Gastroesophageal sphincter (tissue), 3 donors: ENCODE data around the gene NDNF.

Experiments used
- POLR2AphosphoS5 ChIP-seq: sonication (generic); formaldehyde crosslinking; IDR thresholded peaks from one replicate; pipeline ENCODE4 v1.6.1; 2017; ENCODE audit warnings: antibody characterized with exemption
- TF ChIP-seq, protein P1 (sequence below), 4 experiments: fragments of 200-600 bp in 2 of 4; fragments of 450-650 bp in 2 of 4; sonication (generic) in 1 of 4; IDR thresholded peaks; one replicate each; pipeline ENCODE4 v1.5.1; 2017 to 2019; ENCODE audit warnings: antibody characterized with exemption in 4 of 4, mild to moderate bottlenecking in 2 of 4, moderate library complexity in 2 of 4

- no peak for TF ChIP-seq POLR2AphosphoS5
- TF ChIP-seq, protein P1, sequence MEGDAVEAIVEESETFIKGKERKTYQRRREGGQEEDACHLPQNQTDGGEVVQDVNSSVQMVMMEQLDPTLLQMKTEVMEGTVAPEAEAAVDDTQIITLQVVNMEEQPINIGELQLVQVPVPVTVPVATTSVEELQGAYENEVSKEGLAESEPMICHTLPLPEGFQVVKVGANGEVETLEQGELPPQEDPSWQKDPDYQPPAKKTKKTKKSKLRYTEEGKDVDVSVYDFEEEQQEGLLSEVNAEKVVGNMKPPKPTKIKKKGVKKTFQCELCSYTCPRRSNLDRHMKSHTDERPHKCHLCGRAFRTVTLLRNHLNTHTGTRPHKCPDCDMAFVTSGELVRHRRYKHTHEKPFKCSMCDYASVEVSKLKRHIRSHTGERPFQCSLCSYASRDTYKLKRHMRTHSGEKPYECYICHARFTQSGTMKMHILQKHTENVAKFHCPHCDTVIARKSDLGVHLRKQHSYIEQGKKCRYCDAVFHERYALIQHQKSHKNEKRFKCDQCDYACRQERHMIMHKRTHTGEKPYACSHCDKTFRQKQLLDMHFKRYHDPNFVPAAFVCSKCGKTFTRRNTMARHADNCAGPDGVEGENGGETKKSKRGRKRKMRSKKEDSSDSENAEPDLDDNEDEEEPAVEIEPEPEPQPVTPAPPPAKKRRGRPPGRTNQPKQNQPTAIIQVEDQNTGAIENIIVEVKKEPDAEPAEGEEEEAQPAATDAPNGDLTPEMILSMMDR (IDR thresholded peaks at IDR 0.05), result no peak
These were observed 25.9 kb upstream of the NDNF start for GRCh38 chr4:121098266-121098665.
